OCI-LY7 (cell line): ENCODE results near the gene EYS.

ENCODE experiments used
- EZH2phosphoT487 ChIP-seq: fragments of 200-600 bp; sonication (generic); IDR thresholded peaks from 2 replicates; pipeline ENCODE4 v1.6.1; 2018; ENCODE audit warnings: low read depth, borderline replicate concordance, mild to moderate bottlenecking, mixed run types, antibody characterized with exemption, low read length, moderate library complexity, mixed read lengths
- TF ChIP-seq, protein P1 (sequence below): fragments of 200-600 bp; sonication (generic); conservative IDR thresholded peaks from 2 replicates; pipeline ENCODE4 v1.5.1; 2014; ENCODE audit warnings: mild to moderate bottlenecking, antibody characterized with exemption, low read length, moderate library complexity, mixed read lengths

DNA sequence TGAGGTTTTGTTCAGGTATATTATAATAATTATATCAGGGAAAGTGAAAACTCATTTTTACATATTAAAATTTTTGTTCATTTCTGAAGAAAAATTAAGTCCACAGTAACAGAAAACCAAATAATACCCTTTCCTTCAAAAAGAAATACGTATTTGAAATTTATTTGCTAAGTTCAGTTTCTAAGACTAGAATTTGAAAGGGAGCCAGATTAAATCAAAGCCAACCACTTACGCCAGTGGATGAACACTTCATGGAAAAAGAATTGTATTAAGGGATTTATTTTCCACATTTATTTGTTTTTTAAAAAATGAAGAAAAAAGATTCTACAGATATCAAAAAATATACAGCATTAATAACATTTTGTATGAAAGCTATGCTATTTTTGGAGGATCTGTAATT is 654.4 kb downstream of the EYS start:
- TF ChIP-seq, protein P1, sequence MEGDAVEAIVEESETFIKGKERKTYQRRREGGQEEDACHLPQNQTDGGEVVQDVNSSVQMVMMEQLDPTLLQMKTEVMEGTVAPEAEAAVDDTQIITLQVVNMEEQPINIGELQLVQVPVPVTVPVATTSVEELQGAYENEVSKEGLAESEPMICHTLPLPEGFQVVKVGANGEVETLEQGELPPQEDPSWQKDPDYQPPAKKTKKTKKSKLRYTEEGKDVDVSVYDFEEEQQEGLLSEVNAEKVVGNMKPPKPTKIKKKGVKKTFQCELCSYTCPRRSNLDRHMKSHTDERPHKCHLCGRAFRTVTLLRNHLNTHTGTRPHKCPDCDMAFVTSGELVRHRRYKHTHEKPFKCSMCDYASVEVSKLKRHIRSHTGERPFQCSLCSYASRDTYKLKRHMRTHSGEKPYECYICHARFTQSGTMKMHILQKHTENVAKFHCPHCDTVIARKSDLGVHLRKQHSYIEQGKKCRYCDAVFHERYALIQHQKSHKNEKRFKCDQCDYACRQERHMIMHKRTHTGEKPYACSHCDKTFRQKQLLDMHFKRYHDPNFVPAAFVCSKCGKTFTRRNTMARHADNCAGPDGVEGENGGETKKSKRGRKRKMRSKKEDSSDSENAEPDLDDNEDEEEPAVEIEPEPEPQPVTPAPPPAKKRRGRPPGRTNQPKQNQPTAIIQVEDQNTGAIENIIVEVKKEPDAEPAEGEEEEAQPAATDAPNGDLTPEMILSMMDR: no peak
- TF ChIP-seq EZH2phosphoT487: no peak
